Measurements from ENCODE around the gene ZNF670.
"Not testable (repeated sequence)": the region's sequence is repeated elsewhere in the genome, so short reads cannot be mapped to it uniquely, and the experiment has no call there.

GRCh38 chr1:247120408-247120668 lies 41.7 kb upstream of the ZNF670 start:
- TF ChIP-seq POLR2A, CTCF, POLR2AphosphoS5 (IDR thresholded peaks at IDR 0.05): not testable (repeated sequence)

Measured in prostate gland (tissue), 2 donors.